Hepatocyte (in vitro differentiated cells): Measurements from ENCODE around the gene RABL2A.
"Not testable (repeated sequence)": the region's sequence is repeated elsewhere in the genome, so short reads cannot be mapped to it uniquely, and the experiment has no call there.

ENCODE experiments used
- EZH2phosphoT487 ChIP-seq: fragments of 200-600 bp; sonication (generic); IDR thresholded peaks from one replicate; pipeline ENCODE4 v1.6.1; 2018; ENCODE audit warnings: antibody characterized with exemption, mild to moderate bottlenecking, low read depth, moderate library complexity; ENCODE audit not compliant: unreplicated experiment, severe bottlenecking
- TF ChIP-seq, protein P1 (sequence below): fragments of 200-600 bp; sonication (generic); IDR thresholded peaks from 2 replicates; pipeline ENCODE4 v1.5.1; 2016; ENCODE audit warnings: antibody characterized with exemption, mild to moderate bottlenecking; ENCODE audit not compliant: poor library complexity

DNA sequence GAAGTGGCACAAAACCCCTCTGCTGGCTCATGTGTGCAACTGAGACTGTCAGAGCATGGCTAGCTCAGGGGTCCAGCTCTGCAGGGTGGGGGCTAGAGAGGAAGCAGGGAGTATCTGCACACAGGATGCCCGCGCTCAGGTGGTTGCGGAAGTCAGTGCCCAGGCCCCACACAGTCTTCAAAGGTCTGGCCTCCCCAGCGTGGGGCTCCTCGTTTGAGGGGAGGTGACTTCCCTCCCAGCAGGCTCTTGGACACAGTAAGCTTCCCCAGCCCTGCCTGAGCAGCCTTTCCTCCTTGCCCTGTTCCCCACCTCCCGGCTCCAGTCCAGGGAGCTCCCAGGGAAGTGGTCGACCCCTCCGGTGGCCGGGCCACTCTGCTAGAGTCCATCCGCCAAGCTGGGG is 29.9 kb upstream of the RABL2A start:
- not testable (repeated sequence) for TF ChIP-seq EZH2phosphoT487
- TF ChIP-seq, protein P1, sequence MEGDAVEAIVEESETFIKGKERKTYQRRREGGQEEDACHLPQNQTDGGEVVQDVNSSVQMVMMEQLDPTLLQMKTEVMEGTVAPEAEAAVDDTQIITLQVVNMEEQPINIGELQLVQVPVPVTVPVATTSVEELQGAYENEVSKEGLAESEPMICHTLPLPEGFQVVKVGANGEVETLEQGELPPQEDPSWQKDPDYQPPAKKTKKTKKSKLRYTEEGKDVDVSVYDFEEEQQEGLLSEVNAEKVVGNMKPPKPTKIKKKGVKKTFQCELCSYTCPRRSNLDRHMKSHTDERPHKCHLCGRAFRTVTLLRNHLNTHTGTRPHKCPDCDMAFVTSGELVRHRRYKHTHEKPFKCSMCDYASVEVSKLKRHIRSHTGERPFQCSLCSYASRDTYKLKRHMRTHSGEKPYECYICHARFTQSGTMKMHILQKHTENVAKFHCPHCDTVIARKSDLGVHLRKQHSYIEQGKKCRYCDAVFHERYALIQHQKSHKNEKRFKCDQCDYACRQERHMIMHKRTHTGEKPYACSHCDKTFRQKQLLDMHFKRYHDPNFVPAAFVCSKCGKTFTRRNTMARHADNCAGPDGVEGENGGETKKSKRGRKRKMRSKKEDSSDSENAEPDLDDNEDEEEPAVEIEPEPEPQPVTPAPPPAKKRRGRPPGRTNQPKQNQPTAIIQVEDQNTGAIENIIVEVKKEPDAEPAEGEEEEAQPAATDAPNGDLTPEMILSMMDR: not testable (repeated sequence)
